HG03045 (cell line): ENCODE results near the gene BACH2.
"Not testable (repeated sequence)": the region's sequence is repeated elsewhere in the genome, so short reads cannot be mapped to it uniquely, and the experiment has no call there.

Experiments
- ATAC-seq: cut with Tn5 transposase; IDR thresholded peaks from one replicate; pipeline ENCODE4 v1.9.1; 2021; ENCODE audit warnings: mild to moderate bottlenecking, moderate library complexity; ENCODE audit not compliant: unreplicated experiment

Gene BACH2

DNA sequence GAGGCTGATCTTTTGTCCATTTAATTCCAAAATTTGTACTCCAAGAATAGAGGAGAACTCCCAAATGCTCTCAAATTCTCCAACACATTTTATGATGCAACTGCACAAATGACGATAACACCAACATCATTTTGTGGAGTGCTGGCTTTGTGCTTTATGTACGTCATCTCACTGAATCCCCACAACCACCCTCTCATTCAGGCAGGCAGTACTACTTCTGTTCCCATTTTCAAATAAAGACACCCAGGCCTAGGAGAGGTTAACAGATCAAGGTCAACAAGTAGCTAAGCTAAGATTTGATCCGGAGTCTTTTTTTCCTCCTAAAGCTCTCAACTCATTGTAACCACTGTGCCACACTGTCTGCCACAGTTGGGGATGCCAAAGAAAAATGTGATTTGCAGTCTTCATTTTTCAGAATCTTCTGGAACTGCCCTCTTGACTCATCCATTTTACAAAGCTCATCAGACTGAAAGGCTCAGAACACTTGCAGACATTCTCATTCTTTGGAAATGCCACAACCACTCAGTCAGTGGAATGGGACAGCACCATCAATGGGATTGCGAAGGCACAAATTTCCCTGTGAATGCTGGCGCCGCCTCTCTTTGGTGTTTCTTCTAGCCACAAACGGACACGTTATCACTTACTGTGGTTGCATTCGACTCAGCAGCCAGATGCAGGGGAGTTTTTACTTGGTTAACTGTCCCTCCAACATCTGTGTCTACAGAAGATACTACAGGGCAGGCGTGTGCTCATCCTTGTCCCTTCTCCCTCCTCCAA is 217.9 kb downstream of the BACH2 start:
- no peak for ATAC-seq

DNA sequence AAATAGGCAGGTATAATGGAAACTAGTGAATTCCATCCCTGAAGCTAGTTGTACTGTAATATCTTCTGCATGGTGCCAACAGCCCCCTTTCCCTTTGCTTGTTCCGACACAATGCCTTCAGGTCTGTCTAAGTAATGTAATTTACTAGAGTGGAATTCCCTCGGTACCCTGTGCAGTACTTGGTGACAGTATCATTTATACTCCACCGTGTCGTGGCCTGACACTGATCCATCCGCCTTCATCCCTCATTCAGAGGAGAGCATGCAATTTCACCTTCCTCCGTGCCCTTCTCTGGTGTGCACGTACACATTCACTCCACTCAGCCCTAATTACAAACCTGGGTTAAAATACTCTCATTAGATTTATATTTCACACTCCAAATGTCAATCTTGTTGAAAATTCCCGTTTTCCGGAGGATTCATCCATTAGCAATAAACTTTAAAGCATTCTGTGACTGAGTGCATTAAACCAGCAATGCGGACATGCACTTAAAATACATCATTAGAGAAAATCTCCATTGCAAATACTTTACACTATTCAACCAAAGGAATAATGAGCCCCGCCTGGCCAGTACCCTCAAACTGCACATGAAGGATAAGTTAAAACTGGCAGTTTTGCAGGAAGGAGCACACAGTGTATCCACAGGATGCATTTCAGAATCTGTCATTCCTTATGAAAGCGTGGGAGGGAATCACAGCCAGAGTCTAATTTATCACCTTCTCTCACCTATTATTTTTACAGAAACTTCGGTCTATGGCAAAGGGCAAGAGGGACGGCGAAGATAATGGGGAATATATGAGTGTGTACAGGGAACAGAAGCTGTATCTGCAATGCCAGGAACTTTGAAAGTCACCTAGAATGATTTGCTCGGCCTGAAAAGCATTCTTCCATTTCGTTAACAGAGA is 219.9 kb downstream of the BACH2 start:
- ATAC-seq = no peak

DNA sequence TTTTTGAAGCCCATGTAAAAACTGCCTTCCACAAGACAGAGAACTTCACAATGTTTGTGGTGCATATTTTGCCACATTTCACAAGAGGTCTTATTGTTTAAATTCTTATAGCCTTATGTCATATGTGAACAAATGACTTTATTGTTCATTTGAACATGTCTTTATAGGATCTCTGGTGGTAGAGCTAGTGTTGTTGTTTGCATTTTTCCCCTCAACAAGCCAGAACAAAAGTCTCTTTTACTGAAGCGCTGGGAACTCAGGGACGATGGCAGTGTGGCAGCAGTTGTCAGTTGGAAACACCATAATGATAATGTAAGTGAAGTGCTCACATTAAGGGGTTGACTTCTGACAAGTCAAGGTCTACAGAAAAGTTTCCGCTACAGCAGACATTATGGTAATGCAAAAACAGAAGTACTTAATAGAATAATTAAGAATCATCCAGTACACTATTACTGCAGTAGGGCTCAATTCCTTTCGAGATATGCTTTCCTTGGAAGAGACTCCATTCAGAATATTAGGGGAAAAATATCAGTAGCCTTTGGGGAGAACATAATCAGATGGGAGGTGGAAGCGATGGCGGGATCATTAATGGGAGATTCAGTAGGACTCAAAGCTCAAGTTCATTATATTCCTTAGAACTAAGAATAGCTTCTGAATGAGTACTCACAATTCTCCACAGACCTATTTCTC is 222.3 kb downstream of the BACH2 start:
- no peak for ATAC-seq

DNA sequence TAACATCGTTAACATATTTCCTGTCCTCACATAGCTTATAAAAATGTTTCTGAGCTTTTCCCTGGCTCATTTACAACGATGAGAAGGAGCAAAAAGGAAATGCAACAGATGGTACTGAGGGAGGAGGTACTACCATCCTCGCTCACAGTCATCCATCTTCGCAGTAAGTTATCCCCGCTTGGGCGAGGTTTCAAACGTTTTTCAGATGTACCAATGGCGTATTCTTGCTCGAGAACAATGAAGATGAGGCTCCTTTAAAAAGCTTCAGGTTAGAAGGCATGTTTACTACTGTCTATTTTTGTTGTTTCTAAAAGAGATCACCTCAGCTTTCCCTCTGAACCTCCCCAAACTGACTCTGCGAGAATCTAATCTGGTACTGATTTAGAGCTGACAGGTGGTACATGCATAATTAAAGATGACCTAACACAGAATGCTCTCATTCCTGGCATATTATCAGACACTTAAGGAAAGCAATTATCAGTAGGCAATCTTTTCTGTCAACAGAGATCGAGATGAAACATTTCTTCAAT is 223.6 kb downstream of the BACH2 start:
- no peak for ATAC-seq

DNA sequence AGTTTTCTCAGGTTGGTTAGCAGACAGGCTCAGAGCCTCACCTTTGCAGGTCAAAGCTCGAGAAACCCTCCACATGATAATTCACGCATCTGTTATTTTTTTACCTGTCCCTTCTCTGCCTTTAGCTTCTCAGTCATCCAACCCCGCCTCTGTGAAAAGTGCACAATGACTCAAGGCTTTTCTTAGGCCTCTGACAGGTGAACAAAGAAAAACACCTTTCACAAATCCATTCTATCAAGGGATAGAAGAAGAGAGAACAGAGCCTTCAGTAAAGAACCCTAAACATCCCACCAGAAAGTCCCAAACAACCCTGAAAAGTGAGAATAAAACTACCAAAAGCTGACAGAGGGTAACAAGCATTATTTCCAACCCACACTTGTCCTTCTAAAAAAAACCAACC is 224.1 kb downstream of the BACH2 start:
- ATAC-seq = no peak

DNA sequence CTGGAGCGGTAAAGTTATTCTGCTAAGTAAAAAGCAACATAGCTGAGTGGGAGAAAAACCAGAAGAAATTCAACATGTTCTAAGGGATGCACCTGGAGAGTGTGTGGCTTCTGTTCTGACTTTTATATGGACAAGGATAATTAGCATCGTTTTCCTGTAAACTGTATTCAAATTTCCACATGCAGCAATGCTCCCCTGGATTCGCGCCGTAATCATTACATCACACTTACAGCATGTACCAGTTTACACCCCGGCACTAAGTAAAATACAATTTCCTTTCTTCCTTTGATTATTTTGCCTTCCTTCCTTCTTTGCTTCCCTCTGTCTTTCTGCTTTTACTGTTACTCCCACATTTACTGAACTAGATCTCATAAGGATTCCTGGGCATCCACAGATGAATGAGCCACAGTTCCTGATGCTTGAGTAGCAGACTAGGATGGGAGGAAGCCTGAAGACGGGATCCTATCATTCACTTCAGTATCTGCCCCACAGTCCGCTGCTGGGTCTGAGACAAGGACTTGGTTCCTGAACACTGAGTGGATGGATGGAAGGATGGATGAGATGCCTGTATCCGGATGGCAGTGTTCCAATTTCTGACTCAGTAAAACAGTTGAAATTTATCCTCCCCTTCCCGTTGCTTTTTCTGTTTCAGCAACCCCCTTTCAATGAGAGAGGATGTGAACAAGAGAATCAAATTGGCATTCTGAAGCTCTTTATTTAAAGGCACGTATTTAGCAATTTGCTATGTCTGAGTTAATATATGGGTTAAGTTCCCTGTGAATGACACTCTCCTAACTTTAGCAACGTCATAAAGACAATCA is 227.7 kb downstream of the BACH2 start:
- ATAC-seq = no peak

DNA sequence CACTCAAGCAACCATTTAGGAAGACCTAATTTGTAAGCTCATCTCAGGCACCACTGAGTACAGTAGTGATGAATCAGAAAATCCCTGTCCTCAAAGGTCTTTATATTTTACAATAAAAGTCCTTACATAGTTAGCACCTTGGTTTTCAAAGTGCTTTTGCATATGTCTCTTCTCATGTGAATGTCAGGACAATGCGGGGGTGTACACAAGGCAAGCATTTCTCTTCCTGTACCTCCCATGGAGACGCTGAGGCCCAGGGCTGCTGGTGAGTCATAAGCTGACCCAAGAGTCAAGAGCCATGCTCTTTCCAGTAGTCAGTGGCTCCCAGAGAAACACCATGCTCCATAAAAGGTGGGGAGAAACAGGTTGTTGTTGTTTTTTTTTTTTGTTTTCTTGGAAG is 228.4 kb downstream of the BACH2 start:
- no peak for ATAC-seq

DNA sequence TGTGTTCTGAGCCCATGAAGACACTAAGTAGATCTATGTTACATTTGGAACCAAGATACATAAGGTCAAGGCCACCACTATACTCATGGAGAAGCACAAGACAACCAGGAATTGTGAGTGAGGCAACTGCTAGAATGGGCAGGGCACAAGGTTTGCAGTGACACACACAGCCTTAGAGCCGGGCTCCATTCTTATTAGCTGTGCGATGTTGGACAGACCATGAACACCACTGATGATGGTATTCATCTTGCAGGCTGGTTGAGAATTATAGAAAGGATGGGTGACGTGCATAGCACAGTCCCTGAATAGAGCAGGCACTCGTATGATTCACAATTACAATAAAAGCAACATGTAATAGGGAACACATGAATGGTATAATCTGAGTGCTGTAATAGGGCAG is 229.9 kb downstream of the BACH2 start:
- ATAC-seq = no peak

DNA sequence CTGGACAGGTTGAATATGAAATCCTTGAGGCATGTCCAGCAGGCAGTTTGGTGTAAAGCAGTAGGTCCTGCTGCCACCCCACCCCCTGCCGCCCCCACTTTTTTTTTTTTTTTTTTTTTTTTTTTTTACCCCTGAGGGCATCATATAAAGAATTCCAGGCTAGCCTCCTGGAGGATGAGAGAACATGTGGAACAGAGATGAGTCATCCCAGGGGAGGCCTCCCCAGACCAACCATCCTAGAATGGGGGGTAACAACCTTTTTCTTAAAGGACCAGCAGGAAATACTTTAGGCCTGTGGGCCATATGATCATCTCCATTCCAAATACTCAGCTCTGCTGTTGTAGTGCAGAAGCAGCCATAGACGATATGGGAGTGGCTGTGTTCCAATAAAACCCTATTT is 231.5 kb downstream of the BACH2 start:
- no peak for ATAC-seq

DNA sequence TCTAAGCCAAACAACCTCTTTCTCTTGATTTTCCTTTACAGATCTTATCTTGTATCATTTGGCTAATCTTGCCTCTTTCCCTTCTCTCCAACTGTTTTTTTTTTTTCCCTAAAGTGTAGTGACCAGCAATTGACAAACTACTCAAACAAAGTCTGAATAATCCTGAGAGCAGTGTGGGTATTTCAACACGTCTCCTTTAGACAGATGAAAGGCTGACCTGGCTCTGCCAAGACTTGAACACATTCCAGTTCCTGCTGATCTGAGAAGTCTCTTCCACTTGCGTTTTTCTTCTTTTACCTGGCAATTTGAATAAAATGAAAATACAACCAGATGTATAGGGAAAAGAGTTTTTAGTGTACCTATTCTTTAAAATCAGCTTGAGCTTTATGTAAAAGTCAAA is 234.0 kb downstream of the BACH2 start:
- ATAC-seq = no peak

DNA sequence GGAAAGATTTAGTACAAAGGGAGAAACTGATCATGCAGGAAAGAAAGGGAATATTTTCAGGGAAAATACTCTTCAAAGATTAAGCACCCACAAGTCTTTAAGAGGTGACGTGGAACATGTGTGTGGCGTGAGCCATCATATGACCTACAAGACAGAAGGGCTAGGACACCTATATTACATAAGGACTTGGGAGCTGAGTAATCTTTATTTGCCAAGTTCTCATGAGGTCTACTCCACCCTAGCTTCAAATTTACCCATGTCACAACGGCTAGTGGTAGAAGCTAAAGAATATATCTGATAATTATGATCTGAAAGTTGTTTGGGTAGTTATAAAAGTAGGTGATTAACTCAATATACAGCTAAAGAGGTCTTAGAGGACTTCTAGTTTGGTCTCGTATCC is 234.6 kb downstream of the BACH2 start:
- ATAC-seq = no peak

DNA sequence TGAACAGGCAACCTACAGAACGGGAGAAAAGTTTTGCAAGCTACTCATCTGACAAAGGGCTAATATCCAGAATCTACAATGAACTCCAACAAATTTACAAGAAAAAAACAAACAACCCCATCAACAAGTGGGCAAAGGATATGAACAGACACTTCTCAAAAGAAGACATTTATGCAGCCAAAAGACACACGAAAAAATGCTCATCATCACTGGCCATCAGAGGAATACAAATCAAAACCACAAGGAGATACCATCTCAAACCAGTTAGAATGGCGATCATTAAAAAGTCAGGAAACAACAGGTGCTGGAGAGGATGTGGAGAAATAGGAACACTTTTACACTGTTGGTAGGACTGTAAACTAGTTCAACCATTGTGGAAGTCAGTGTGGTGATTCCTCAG is 237.5 kb downstream of the BACH2 start:
- ATAC-seq = not testable (repeated sequence)

DNA sequence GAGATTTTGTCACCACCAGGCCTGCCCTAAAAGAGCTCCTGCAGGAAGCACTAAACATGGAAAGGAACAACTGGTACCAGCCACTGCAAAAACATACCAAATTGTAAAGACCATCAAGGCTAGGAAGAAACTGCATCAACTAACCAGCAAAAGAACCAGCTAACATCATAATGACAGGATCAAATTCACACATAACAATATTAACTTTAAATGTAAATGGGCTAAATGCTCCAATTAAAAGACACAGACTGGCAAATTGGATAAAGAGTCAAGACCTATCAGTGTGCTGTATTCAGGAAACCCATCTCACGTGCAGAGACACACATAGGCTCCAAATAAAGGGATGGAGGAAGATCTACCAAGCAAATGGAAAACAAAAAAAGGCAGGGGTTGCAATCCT is 240.7 kb downstream of the BACH2 start:
- ATAC-seq = not testable (repeated sequence)

DNA sequence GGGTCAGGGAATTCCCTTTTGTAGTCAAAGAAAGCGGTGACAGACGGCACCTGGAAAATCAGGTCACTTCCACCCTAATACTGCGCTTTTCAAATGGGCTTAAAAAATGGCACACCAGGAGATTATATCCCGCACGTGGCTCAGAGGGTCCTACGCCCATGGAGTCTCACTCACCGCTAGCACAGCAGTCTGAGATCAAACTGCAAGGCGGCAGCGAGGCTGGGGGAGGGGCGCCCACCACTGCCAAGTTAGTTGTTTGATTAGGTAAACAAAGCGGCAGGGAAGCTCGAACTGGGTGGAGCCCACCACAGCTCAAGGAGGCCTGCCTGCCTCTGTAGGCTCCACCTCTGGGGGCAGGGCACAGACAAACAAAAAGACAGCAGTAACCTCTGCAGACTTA is 242.4 kb downstream of the BACH2 start:
- not testable (repeated sequence) for ATAC-seq

DNA sequence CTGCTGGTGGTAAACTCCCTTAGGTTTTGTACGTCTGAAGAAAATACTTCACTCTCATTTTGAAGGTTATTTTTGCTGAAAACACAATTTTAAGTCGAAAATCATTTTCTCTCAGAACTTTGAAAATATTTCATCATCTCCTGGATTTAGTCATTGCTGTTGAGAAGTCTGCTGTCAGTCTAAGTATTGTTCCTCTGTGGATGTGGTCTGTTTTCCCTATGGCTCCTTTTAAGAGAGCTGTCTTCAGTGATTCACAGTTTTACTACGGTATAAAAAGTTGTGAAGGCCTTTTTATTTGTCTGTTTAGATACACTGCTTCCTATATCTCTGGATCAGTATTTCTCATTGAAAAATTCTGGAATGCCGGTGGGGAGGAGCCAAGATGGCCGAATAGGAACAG is 243.0 kb downstream of the BACH2 start:
- ATAC-seq = no peak

DNA sequence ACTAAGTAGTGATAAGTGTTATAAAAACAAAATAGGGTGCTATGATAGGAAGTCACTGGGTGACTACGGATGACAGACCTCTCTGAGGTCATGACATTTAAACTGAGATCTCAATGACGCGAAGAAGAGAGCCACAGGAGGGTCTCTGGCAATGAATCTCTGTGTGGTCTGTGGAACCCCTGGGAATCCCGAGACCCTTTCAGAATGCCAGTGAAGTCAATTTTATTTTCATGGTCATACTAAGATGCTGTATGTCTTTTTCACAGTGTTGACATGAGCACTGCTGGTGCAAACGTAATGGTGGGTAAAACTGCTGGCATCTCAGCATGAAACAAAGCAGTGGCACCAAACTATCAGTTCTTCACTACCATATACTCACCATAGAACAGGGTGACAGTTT is 247.3 kb downstream of the BACH2 start:
- ATAC-seq = no peak

DNA sequence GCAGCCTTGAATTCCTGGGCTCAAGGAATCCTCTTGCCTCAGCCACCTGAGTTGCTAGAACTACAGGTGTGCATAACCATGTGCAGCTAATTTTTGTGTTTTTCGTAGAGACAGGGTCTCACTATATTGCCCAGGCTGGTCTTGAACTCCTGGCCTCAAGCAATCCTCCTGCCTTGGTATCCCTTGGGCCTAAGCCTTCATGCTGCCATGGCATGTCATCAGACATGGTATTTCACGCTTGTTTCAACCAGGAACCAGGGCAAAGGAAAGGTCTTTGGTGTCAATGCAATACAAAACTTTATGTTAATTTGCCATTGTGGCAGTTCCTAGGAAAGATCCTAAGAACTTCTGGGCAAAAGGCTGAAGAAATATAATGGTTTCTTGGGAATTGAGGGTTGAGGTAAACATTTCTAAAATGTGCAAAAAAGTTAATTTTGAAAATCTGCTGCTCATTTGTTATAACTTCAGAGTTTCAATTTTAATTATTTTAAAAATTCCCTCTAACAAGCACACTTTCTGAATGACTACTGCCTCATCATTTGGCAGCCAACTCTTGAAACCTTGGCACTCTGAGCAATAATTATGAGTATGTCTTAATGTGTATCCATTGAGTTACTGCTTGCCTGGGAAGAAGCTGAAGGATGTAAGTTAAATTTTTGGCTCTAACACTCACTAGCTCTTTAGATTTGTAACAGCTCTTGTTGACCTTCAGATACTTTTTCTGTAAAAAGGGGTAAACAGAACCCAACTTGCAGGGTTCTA is 248.3 kb downstream of the BACH2 start:
- ATAC-seq = no peak

DNA sequence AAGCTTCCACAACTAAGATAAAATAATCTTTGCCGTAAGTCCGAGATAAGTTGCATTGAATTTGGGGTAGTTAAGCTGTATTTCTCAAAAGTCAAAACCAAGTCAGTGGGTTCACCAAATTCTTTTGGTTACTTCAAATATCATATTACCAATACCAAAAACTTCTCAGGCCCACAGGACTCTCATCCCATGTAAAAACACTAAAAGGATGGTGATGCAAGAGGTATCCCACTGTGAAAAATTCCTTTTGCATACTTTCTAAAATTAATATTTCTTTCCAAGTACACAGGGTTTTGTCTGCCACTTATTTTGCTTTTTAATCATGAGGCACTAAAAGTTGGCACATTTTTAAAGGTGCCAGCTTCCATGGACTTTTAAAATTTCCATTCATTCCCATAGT is 251.1 kb downstream of the BACH2 start:
- no peak for ATAC-seq

DNA sequence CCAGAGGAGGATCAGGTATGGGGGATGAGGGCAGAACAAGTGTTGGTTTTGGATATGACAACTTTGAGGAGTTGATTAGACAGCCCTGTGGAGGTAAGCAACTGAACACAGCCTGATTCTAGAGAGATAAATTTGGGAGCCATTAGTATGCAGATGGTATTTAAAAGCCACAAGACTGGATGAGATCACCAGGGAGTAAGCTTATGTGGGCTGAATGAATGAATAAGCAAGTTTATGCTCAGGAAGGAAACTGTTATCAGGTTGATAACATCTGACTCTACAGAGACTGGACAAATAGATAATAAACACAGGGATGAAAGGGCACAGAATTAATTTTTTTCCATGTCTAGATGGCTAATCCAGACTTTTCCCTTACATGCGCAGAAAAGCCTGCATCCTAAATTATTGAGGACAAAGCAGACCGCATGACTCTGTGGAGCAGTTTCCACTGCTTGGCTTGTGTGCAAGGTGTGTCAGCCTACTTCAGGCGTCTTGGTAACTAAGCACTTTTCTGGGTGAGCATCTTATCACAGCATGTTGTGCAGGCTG is 251.7 kb downstream of the BACH2 start:
- ATAC-seq = no peak
